GM13977 (cell line): ENCODE measurements around the gene PDE3B.
"Not testable (repeated sequence)": the region's sequence is repeated elsewhere in the genome, so short reads cannot be mapped to it uniquely, and the experiment has no call there.

ENCODE experiments used
- DNase-seq: peaks from one replicate; pipeline ENCODE4 v3.0.0; 2012; ENCODE audit warnings: low spot score
- in situ Hi-C: fragments of 300-500 bp; cut with MboI; formaldehyde crosslinking; loops from one replicate; pipeline ENCODE4 v1.12.0; 2022; ENCODE audit warnings: low sequenced_read_pairs, low pct_unique_long_range_greater_than_20kb, mixed read lengths, inconsistent platforms; ENCODE audit not compliant: unreplicated experiment
- TF ChIP-seq, protein P1 (sequence below): IDR thresholded peaks from 2 replicates; pipeline ENCODE4 v1.5.1; 2012; ENCODE audit warnings: mild to moderate bottlenecking, control low read depth; ENCODE audit not compliant: insufficient read depth; ENCODE audit errors: extremely low read depth, missing control alignments

The PDE3B gene

DNA sequence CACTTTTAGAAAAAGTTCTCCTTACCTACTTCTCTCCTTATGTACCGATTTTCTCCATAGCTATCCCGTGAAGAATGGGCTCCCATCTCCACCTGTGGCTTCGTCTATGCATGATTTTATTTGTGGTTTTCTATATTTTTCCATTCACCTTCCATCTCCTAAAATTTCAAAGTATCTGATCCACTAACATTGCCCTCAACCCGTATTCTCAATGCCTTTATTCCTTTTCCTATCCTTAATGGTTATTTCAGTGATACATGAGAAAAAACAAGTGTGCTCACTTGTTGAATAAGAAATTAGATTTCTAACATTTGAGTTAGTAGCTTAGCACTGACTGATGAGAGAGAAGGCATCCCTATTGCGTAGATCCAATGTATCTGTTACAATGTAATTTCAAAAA, 231.6 kb downstream of the PDE3B start:
- no peak for DNase-seq
- TF ChIP-seq, protein P1, sequence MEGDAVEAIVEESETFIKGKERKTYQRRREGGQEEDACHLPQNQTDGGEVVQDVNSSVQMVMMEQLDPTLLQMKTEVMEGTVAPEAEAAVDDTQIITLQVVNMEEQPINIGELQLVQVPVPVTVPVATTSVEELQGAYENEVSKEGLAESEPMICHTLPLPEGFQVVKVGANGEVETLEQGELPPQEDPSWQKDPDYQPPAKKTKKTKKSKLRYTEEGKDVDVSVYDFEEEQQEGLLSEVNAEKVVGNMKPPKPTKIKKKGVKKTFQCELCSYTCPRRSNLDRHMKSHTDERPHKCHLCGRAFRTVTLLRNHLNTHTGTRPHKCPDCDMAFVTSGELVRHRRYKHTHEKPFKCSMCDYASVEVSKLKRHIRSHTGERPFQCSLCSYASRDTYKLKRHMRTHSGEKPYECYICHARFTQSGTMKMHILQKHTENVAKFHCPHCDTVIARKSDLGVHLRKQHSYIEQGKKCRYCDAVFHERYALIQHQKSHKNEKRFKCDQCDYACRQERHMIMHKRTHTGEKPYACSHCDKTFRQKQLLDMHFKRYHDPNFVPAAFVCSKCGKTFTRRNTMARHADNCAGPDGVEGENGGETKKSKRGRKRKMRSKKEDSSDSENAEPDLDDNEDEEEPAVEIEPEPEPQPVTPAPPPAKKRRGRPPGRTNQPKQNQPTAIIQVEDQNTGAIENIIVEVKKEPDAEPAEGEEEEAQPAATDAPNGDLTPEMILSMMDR: no peak
- in situ Hi-C loops: no loop called here

DNA sequence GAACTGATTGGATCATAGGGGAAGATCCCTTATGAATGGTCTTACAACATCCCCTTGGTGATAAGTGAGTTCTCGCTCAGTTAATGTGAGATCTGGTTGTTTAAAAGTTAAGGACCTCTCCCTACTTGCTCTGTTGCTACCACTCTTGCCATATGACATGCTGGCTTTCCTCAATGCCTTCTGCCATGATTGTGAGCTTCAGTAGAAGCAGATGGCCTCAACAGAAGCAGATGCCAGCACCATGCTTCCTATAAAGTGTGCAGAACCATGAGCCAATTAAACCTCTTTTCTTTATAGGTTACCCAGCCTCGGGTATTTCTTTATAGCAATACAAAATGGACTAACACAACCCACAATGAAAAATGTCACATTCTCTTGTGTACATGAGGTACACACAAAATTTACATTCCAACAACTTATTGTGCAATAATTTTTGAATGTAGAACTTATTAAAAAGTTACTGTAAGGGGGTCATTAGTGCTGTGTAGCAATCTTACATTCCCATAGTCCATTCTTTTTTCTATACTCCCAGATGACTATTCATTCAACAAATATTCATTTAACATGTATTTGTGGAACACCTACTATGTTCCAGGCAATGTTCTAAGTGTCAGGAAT, 238.1 kb downstream of the PDE3B start:
- no peak for DNase-seq
- in situ Hi-C loops: no loop called here
- TF ChIP-seq, protein P1: no peak

DNA sequence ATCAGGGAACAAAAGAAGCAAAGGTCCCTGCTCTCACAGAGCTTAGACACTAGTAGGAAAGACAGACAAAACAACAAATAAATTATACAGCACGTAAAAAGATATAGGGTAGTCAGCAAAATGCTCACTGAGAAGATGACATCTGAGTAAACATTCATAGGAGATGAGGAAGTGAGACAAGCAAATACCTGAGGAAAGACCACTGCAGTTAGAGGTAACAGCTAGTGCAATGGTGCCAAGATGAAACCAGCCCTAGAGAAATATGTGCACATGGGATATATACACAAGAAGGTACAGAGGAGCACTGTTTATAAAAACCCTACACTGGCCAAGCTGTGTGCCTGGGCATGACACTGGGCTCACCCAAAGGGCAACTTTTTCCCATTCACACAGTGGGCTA, 238.6 kb downstream of the PDE3B start:
- DNase-seq: no peak
- TF ChIP-seq, protein P1: no peak
- in situ Hi-C loops: no loop called here

DNA sequence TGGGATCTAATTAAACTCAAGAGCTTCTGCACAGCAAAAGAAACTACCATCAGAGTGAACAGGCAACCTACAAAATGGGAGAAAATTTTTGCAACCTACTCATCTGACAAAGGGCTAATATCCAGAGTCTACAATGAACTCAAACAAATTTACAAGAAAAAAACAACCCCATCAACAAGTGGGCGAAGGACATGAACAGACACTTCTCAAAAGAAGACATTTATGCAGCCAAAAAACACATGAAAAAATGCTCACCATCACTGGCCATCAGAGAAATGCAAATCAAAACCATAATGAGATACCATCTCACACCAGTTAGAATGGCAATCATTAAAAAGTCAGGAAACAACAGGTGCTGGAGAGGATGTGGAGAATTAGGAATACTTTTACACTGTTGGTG, 240.1 kb downstream of the PDE3B start:
- in situ Hi-C loops, DNase-seq: not testable (repeated sequence)

DNA sequence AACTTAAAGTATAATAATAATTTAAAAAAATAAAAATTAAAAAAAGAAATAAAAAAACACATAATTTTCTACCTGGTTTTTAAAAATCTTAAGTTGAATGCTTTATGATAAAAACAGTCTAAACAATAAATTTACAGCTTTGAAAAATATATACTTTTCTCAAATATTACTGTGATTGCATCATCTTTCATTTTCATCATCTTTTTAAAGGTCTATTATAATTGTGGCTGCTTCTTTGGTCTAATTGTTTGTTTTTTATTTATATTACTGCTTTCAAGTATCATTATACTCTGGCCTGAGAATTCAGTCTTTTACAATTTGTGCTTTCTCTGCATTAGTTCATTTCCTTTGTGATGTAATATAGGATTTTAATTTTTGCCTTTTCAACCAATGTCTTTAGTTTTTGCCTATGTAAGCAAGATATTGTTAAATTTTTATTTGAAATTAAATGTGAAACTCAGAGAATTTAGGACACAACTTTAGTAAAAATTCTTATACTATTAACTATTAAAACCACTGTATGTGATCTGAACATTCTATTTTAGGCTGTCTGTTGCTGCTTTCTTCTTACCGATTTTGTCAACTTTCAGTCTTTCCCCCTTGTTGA, 241.2 kb downstream of the PDE3B start:
- TF ChIP-seq, protein P1: no peak
- no peak for DNase-seq
- in situ Hi-C loops: no loop called here

DNA sequence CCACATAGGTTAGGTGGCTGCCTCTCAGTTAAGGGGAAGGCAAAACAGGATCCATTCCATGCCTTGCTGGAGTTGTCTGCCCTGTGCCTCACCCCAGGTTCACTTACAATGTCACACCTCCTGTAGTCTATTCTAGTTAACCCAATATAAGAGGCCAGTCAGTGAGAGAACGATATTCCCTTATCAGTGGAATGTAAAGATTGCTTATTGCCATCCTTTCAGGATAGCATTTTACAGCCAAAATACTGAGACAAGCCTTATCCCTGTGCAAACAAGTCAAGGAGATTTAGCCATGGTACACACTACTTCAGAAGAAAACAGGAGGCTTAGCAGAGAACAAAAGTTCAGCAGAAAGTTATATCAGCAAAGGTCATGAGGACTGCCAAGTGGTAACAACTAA, 242.9 kb downstream of the PDE3B start:
- DNase-seq: no peak
- in situ Hi-C loops: no loop called here
- TF ChIP-seq, protein P1: no peak

DNA sequence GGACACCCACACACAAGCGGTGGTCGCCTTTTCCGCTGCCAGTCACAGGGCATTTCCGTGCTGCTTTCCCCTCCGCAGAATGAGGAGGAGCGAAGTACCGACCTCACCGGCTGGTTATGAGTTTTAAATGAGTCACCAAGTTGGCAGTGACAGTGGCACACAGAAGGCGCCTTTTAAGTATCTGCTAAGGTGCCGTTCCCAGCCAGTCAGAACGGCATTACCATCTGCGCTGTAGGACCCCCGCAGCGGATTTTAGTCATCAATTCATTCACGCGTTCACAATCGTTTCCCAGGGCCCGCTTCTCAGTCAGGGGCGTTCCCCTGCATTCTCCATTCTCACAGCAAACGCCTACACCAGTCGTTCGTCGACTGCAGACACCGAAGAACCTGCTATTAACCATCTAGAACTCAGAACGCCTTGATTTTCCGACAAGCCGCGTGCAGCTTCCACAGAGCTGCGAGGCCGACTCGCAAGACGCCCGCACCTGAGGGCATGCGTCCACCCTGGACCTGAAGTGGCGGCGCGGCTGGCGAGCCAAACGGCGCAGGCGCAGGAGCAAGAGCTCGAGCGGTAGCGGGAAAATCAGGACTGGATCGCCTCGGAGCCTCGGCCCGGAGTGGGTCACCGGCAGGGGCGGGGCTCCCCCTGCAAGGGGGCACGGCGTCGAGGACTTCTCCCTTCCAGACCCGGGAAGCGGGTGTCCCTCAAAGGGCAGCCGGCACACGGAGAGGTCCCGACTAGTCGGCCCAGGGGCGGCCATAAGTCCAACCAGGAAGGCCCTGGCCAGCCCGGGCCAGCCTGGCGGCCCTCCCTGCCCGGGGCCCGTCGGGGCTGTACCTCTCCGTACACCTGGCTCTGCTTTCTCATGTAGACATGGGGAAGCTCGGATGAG, 247.8 kb downstream of the PDE3B start:
- TF ChIP-seq, protein P1: no peak
- DNase-seq: peak; percentile 82
- in situ Hi-C loops: no loop called here
